ENCODE results near the gene SOCS4. TPM values are rescaled to one million over a fixed set of nuclear protein-coding genes. Genes with fewer than 3 reads are reported as not detected.
"Not testable (repeated sequence)": the region's sequence is repeated elsewhere in the genome, so short reads cannot be mapped to it uniquely, and the experiment has no call there.

SOCS4 gene
- total RNA-seq, 1 donor from 2014 or later = 12.6 TPM

- DNase-seq = no peak
- ATAC-seq = peak; percentile 18
- intact Hi-C loops (cut with micrococcal nuclease) = no loop called here
Measured at GRCh38 chr14:55077170-55078151, 50.4 kb downstream of the SOCS4 start.

GRCh38 chr14:55079961-55080360 lies 52.9 kb downstream of the SOCS4 start:
- DNase-seq; ATAC-seq; intact Hi-C loops (cut with micrococcal nuclease): not testable (repeated sequence)

GRCh38 chr14:55084401-55085059 lies 57.5 kb downstream of the SOCS4 start:
- no peak for DNase-seq
- no peak for ATAC-seq
- intact Hi-C loops (cut with micrococcal nuclease) = no loop called here

GRCh38 chr14:55085060-55085660 lies 58.1 kb downstream of the SOCS4 start:
- intact Hi-C loops (cut with micrococcal nuclease) = no loop called here
- DNase-seq = no peak
- no peak for ATAC-seq

- intact Hi-C loops (cut with micrococcal nuclease) = no loop called here
- ATAC-seq (no peak), DNase-seq (no peak)
Measured at GRCh38 chr14:55086938-55087337, 59.9 kb downstream of the SOCS4 start.

GRCh38 chr14:55088356-55088755 lies 61.3 kb downstream of the SOCS4 start:
- intact Hi-C loops (cut with micrococcal nuclease) = no loop called here
- no peak for ATAC-seq
- no peak for DNase-seq

- intact Hi-C loops (cut with micrococcal nuclease) = no loop called here
- ATAC-seq (no peak), DNase-seq (no peak)
Measured at GRCh38 chr14:55092341-55092740, 65.3 kb downstream of the SOCS4 start.

GRCh38 chr14:55094292-55095157 lies 67.5 kb downstream of the SOCS4 start:
- no peak for ATAC-seq
- intact Hi-C loops (cut with micrococcal nuclease) = no loop called here
- no peak for DNase-seq

- intact Hi-C loops (cut with micrococcal nuclease) = no loop called here
- no peak for ATAC-seq
- no peak for DNase-seq
Measured at GRCh38 chr14:55097881-55098560, 71.0 kb downstream of the SOCS4 start.

- intact Hi-C loops (cut with micrococcal nuclease) = no loop called here
- no peak for DNase-seq
- ATAC-seq = no peak
Measured at GRCh38 chr14:55098561-55098898, 71.5 kb downstream of the SOCS4 start.

Other genes with a start within 250 kb of the SOCS4 start
- 2.1 TPM for gene GCH1, start 124.4 kb upstream of the SOCS4 start, total RNA-seq
- 1.6 TPM for gene WDHD1, start 137 bp upstream of the SOCS4 start, total RNA-seq
- gene MAPK1IP1L, start 24.4 kb downstream of the SOCS4 start, total RNA-seq = 58.1 TPM
- 249 TPM for gene LGALS3, start 102.0 kb downstream of the SOCS4 start, total RNA-seq
- 0.35 TPM for gene DLGAP5, start 164.3 kb downstream of the SOCS4 start, total RNA-seq
- 27.2 TPM for gene FBXO34, start 244.2 kb downstream of the SOCS4 start, total RNA-seq

All from left ventricle myocardium superior (tissue), 1 donor.